WTC11 (cell line): ENCODE measurements around the gene SGCD. TPM values are rescaled to one million over a fixed set of nuclear protein-coding genes. Genes with fewer than 3 reads are reported as not detected.

Experiments
- ATAC-seq: fragments of 200-7000 bp; cut with Tn5 transposase; 2 replicates; pipeline ENCODE4 v1.10.0; 2021; ENCODE audit warnings: mild to moderate bottlenecking, moderate library complexity
- CTCF ChIA-PET: fragments of 300-600 bp; sonication (Branson Sonifier 250); formaldehyde crosslinking; loops from one replicate; lab custom pipeline; 2021; ENCODE audit warnings: antibody characterized with exemption; lab: Charles Lee
- POLR2A ChIA-PET: fragments of 350-600 bp; sonication (Branson Sonifier 250); formaldehyde crosslinking; loops from one replicate; lab custom pipeline; 2021; ENCODE audit warnings: antibody characterized with exemption; lab: Charles Lee
- DNase-seq: peaks from one replicate; pipeline ENCODE4 v3.0.0; 2021; ENCODE audit warnings: low spot score
- H3K27ac Mint-ChIP-seq: 2 replicates; pipeline ENCODE4 v1.8.0; 2021; ENCODE audit warnings: mixed read lengths
- H3K27me3 Mint-ChIP-seq: 2 replicates; pipeline ENCODE4 v1.8.0; 2021; ENCODE audit warnings: low read depth, mild to moderate bottlenecking, moderate library complexity, mixed read lengths
- H3K36me3 Mint-ChIP-seq: 2 replicates; pipeline ENCODE4 v1.8.0; 2021; ENCODE audit warnings: mixed read lengths
- H3K4me1 Mint-ChIP-seq: 2 replicates; pipeline ENCODE4 v1.8.0; 2022; ENCODE audit warnings: mixed read lengths
- H3K4me3 Mint-ChIP-seq: 2 replicates; pipeline ENCODE4 v1.8.0; 2021; ENCODE audit warnings: mild to moderate bottlenecking, moderate library complexity, mixed read lengths
- H3K9me3 Mint-ChIP-seq: 2 replicates; pipeline ENCODE4 v1.8.0; 2021; ENCODE audit warnings: mixed read lengths
- ATF6 ChIP-seq: sonication (generic); formaldehyde crosslinking; IDR thresholded peaks from 2 replicates; pipeline ENCODE4 v1.8.1; 2023; ENCODE audit warnings: mild to moderate bottlenecking, missing genetic modification reagents
- CBFB ChIP-seq: sonication (generic); formaldehyde crosslinking; IDR thresholded peaks from 2 replicates; pipeline ENCODE4 v1.8.1; 2022; ENCODE audit warnings: mild to moderate bottlenecking, low read depth, missing genetic modification reagents
- ELF4 ChIP-seq: sonication (generic); formaldehyde crosslinking; IDR thresholded peaks from 2 replicates; pipeline ENCODE4 v1.8.1; 2022; ENCODE audit warnings: low read depth, mild to moderate bottlenecking, moderate library complexity, missing genetic modification reagents
- EMX1 ChIP-seq: fragments of 250-450 bp; sonication (Bioruptor Pico); IDR thresholded peaks from 2 replicates; pipeline ENCODE4 v1.8.0; 2021; ENCODE audit warnings: mild to moderate bottlenecking
- ETV6 ChIP-seq: sonication (generic); formaldehyde crosslinking; IDR thresholded peaks from 2 replicates; pipeline ENCODE4 v1.8.1; 2022; ENCODE audit warnings: mild to moderate bottlenecking, missing genetic modification reagents
- GABPB1 ChIP-seq: sonication (generic); formaldehyde crosslinking; IDR thresholded peaks from 2 replicates; pipeline ENCODE4 v1.8.1; 2023; ENCODE audit warnings: mild to moderate bottlenecking, missing genetic modification reagents
- GRHL2 ChIP-seq: fragments of 250-450 bp; sonication (Bioruptor Pico); IDR thresholded peaks from 2 replicates; pipeline ENCODE4 v1.8.0; 2022; ENCODE audit warnings: mild to moderate bottlenecking, moderate library complexity; ENCODE audit not compliant: insufficient replicate concordance, severe bottlenecking
- HMGA2 ChIP-seq: fragments of 250-450 bp; sonication (Bioruptor Pico); IDR thresholded peaks from 2 replicates; pipeline ENCODE4 v1.4.0; 2021; ENCODE audit warnings: mild to moderate bottlenecking, moderate library complexity
- JAZF1 ChIP-seq: fragments of 250-450 bp; sonication (Bioruptor Pico); IDR thresholded peaks from 2 replicates; pipeline ENCODE4 v1.9.0; 2021; ENCODE audit warnings: moderate library complexity, mild to moderate bottlenecking, inconsistent platforms
- KAT7 ChIP-seq: sonication (generic); formaldehyde crosslinking; IDR thresholded peaks from 2 replicates; pipeline ENCODE4 v1.8.1; 2023; ENCODE audit warnings: missing genetic modification reagents, mild to moderate bottlenecking, borderline replicate concordance
- MYBL2 ChIP-seq: sonication (generic); formaldehyde crosslinking; IDR thresholded peaks from 2 replicates; pipeline ENCODE4 v1.8.1; 2023; ENCODE audit warnings: mild to moderate bottlenecking, moderate library complexity, missing genetic modification reagents
- NFATC4 ChIP-seq: fragments of 250-450 bp; sonication (Bioruptor Pico); IDR thresholded peaks from 2 replicates; pipeline ENCODE4 v1.9.0; 2021; ENCODE audit warnings: mild to moderate bottlenecking
- NFYB ChIP-seq: sonication (generic); formaldehyde crosslinking; conservative IDR thresholded peaks from 2 replicates; pipeline ENCODE4 v1.8.0; 2022; ENCODE audit warnings: low read depth, missing genetic modification reagents
- NR1H2 ChIP-seq: sonication (generic); formaldehyde crosslinking; IDR thresholded peaks from 2 replicates; pipeline ENCODE4 v1.9.0; 2021; ENCODE audit warnings: mild to moderate bottlenecking, moderate library complexity, missing genetic modification reagents
- NR3C1 ChIP-seq: sonication (generic); formaldehyde crosslinking; conservative IDR thresholded peaks from 2 replicates; pipeline ENCODE4 v1.8.1; 2023; ENCODE audit warnings: low read depth, mild to moderate bottlenecking, missing genetic modification reagents
- SMAD3 ChIP-seq: sonication (generic); formaldehyde crosslinking; IDR thresholded peaks from 2 replicates; pipeline ENCODE4 v1.8.0; 2022; ENCODE audit warnings: missing genetic modification reagents, mild to moderate bottlenecking, borderline replicate concordance
- TCF7 ChIP-seq: sonication (generic); formaldehyde crosslinking; IDR thresholded peaks from 2 replicates; pipeline ENCODE4 v1.8.0; 2022; ENCODE audit warnings: mild to moderate bottlenecking, low read depth, missing genetic modification reagents, moderate library complexity
- USF2 ChIP-seq: sonication (generic); formaldehyde crosslinking; IDR thresholded peaks from 2 replicates; pipeline ENCODE4 v1.8.1; 2023; ENCODE audit warnings: mild to moderate bottlenecking, missing genetic modification reagents, moderate library complexity
- ZNF138 ChIP-seq: sonication (generic); formaldehyde crosslinking; conservative IDR thresholded peaks from 2 replicates; pipeline ENCODE4 v1.8.1; 2022; ENCODE audit warnings: mild to moderate bottlenecking, moderate library complexity, missing genetic modification reagents
- ZNF396 ChIP-seq: fragments of 250-450 bp; sonication (Bioruptor Pico); IDR thresholded peaks from 2 replicates; pipeline ENCODE4 v1.8.0; 2021; ENCODE audit warnings: mild to moderate bottlenecking, moderate library complexity, borderline replicate concordance
- ZNF425 ChIP-seq: fragments of 250-450 bp; sonication (Bioruptor Pico); conservative IDR thresholded peaks from 2 replicates; pipeline ENCODE4 v1.9.0; 2021; ENCODE audit warnings: mild to moderate bottlenecking
- total RNA-seq: library from RNA; stranded (reverse); gene quantifications from 3 replicates; pipeline ENCODE4 v1.2.3, GENCODE V29; 2021
- TF ChIP-seq, protein P1 (sequence below): sonication (generic); formaldehyde crosslinking; conservative IDR thresholded peaks from 2 replicates; pipeline ENCODE4 v1.8.1; 2023; ENCODE audit warnings: mild to moderate bottlenecking, low read depth, missing genetic modification reagents, moderate library complexity
- TF ChIP-seq, protein P2 (sequence below): sonication (generic); formaldehyde crosslinking; IDR thresholded peaks from 2 replicates; pipeline ENCODE4 v1.8.1; 2022; ENCODE audit warnings: low read depth, mild to moderate bottlenecking, moderate library complexity, missing genetic modification reagents, borderline replicate concordance
- TF ChIP-seq, protein P3 (sequence below): sonication (generic); formaldehyde crosslinking; IDR thresholded peaks from 2 replicates; pipeline ENCODE4 v1.8.0; 2022; ENCODE audit warnings: mild to moderate bottlenecking, missing genetic modification reagents
- TF ChIP-seq, protein P4 (sequence below): sonication (generic); formaldehyde crosslinking; IDR thresholded peaks from 2 replicates; pipeline ENCODE4 v1.8.1; 2022; ENCODE audit warnings: mild to moderate bottlenecking, moderate library complexity, missing genetic modification reagents

The SGCD gene
- total RNA-seq, 1 experiment from 2014 or later, result 0.33 TPM

DNA sequence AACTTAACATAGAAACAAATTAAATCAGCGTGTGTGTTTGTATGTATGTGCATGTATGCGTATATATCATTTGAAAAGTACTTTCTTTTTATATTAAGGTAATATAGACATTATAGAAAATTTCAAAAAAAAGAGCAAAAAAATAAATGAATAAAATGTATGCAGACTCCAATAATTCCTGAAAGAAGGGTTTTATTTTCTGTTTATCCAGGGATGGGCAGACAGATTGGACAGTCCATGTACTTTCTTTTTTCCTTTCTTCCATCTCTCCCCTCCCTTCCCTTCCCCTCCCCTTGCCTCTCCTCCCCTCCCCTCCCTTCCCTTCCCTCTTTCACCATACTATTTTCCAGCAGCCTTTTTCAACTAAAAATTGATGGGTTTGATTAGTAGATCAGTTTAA is 123.8 kb downstream of the SGCD start (continued):
- no peak for TF ChIP-seq ZNF425 (CRISPR knock-in tag)
- TF ChIP-seq GRHL2 (CRISPR knock-in tag), result no peak
- no peak for TF ChIP-seq ZNF138
- TF ChIP-seq SMAD3, result no peak
- no peak for TF ChIP-seq MYBL2 (CRISPR knock-in tag)
- no peak for TF ChIP-seq NFATC4
- TF ChIP-seq, protein P1, sequence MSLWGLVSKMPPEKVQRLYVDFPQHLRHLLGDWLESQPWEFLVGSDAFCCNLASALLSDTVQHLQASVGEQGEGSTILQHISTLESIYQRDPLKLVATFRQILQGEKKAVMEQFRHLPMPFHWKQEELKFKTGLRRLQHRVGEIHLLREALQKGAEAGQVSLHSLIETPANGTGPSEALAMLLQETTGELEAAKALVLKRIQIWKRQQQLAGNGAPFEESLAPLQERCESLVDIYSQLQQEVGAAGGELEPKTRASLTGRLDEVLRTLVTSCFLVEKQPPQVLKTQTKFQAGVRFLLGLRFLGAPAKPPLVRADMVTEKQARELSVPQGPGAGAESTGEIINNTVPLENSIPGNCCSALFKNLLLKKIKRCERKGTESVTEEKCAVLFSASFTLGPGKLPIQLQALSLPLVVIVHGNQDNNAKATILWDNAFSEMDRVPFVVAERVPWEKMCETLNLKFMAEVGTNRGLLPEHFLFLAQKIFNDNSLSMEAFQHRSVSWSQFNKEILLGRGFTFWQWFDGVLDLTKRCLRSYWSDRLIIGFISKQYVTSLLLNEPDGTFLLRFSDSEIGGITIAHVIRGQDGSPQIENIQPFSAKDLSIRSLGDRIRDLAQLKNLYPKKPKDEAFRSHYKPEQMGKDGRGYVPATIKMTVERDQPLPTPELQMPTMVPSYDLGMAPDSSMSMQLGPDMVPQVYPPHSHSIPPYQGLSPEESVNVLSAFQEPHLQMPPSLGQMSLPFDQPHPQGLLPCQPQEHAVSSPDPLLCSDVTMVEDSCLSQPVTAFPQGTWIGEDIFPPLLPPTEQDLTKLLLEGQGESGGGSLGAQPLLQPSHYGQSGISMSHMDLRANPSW, result no peak
- no peak for TF ChIP-seq NFYB (CRISPR knock-in tag)
- TF ChIP-seq ATF6 (CRISPR knock-in tag), result no peak

GRCh38 chr5:156451505-156451904 is 124.5 kb downstream of the SGCD start:
- POLR2A ChIA-PET, result no interaction called here
- Mint-ChIP-seq H3K9me3 (no peaks in the 10 kb centered on the region), H3K27me3 (no peaks in the 10 kb centered on the region), H3K4me3 (no peak overlapping the region), H3K27ac (no peak overlapping the region), H3K4me1 (peaks cover 45% of the 10 kb centered on the region), H3K36me3 (no peaks in the 10 kb centered on the region)
- no peak for ATAC-seq
- DNase-seq, result no peak
- CTCF ChIA-PET, result interaction anchor here (0.8 kb wide), 1 partner anchor 19 kb away, joined by 3 read pairs; no protein-coding TSS in a partner anchor
- no peak for TF ChIP-seq NR3C1 (CRISPR knock-in tag)
- no peak for TF ChIP-seq GABPB1 (CRISPR knock-in tag)
- TF ChIP-seq NR1H2, result no peak
- no peak for TF ChIP-seq ETV6 (CRISPR knock-in tag)
- TF ChIP-seq, protein P2, sequence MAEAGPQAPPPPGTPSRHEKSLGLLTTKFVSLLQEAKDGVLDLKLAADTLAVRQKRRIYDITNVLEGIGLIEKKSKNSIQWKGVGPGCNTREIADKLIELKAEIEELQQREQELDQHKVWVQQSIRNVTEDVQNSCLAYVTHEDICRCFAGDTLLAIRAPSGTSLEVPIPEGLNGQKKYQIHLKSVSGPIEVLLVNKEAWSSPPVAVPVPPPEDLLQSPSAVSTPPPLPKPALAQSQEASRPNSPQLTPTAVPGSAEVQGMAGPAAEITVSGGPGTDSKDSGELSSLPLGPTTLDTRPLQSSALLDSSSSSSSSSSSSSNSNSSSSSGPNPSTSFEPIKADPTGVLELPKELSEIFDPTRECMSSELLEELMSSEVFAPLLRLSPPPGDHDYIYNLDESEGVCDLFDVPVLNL (CRISPR knock-in tag), result no peak
- no peak for TF ChIP-seq TCF7 (CRISPR knock-in tag)
- TF ChIP-seq, protein P3, sequence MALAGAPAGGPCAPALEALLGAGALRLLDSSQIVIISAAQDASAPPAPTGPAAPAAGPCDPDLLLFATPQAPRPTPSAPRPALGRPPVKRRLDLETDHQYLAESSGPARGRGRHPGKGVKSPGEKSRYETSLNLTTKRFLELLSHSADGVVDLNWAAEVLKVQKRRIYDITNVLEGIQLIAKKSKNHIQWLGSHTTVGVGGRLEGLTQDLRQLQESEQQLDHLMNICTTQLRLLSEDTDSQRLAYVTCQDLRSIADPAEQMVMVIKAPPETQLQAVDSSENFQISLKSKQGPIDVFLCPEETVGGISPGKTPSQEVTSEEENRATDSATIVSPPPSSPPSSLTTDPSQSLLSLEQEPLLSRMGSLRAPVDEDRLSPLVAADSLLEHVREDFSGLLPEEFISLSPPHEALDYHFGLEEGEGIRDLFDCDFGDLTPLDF (CRISPR knock-in tag), result no peak
- TF ChIP-seq ZNF396 (CRISPR knock-in tag), result no peak
- no peak for TF ChIP-seq EMX1 (CRISPR knock-in tag)
- no peak for TF ChIP-seq KAT7 (CRISPR knock-in tag)
- TF ChIP-seq CBFB (CRISPR knock-in tag), result no peak
- TF ChIP-seq USF2, result no peak
- TF ChIP-seq, protein P4, sequence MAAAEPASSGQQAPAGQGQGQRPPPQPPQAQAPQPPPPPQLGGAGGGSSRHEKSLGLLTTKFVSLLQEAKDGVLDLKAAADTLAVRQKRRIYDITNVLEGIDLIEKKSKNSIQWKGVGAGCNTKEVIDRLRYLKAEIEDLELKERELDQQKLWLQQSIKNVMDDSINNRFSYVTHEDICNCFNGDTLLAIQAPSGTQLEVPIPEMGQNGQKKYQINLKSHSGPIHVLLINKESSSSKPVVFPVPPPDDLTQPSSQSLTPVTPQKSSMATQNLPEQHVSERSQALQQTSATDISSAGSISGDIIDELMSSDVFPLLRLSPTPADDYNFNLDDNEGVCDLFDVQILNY (CRISPR knock-in tag), result no peak
- no peak for TF ChIP-seq ZNF425 (CRISPR knock-in tag)
- no peak for TF ChIP-seq JAZF1 (CRISPR knock-in tag)
- no peak for TF ChIP-seq HMGA2 (CRISPR knock-in tag)
- no peak for TF ChIP-seq ELF4
